ENCODE measurements around the gene PRR33. TPM values are rescaled to one million over a fixed set of nuclear protein-coding genes. Genes with fewer than 3 reads are reported as not detected.

Gene PRR33
- total and polyA plus RNA-seq, 10 of the 15 experiments (the other 5 are each of a cell fraction or from before 2014, with no cell fraction given) = 0.02 to 1.0 (median 0.38) TPM; not detected in 6

GRCh38 chr11:1908618-1909017, 16.9 kb upstream of the PRR33 start:
- ChIA-PET RAD21 (ENCODE audit: unreplicated experiment) (no interaction called here), SMC1A (ENCODE audit: uncharacterized antibody, unreplicated experiment) (no interaction called here), POLR2A (no interaction called here), CTCF (interaction anchor here (2.1 kb wide), 1 partner anchor 26 kb away, joined by 8 read pairs; no protein-coding TSS in a partner anchor)
- in situ Hi-C loops (cut with MboI) = no loop called here
- FAIRE-seq (no peak), ATAC-seq (no peak), DNase-seq (ENCODE audit: low read depth, low spot score) (no peak)
- Histone ChIP-seq H3K9me3 (replicated peaks; ENCODE audit: control insufficient read depth, insufficient read depth, low read length) (no peaks in the 10 kb centered on the region), H3K4me2 (ENCODE audit: control insufficient read depth, insufficient read depth) (no peak overlapping the region), H4K20me1 (ENCODE audit: control insufficient read depth, insufficient read depth) (no peaks in the 10 kb centered on the region), H3K36me3 (ENCODE audit: control insufficient read depth in 2 of 2, insufficient read depth in 2 of 2, low read length in 1 of 2) (no peaks in the 10 kb centered on the region), H2AFZ (ENCODE audit: control insufficient read depth, low read depth, low read length) (no peak overlapping the region), H3K4me3 (no peak overlapping the region), H3K79me2 (ENCODE audit: control insufficient read depth, insufficient read depth, low read length) (no peaks in the 10 kb centered on the region), H3K27me3 (replicated peaks in 1 of 2; ENCODE audit: control insufficient read depth in 2 of 2, insufficient read depth in 2 of 2, low read length in 1 of 2) (no peaks in the 10 kb centered on the region; a peak in 1 of 4 replicates), H3K27ac (ENCODE audit: control insufficient read depth, insufficient read depth) (no peak overlapping the region), H3K9ac (ENCODE audit: control insufficient read depth, insufficient read depth, low read length) (no peak overlapping the region), H3K4me1 (ENCODE audit: control insufficient read depth, insufficient read depth, low read length) (no peaks in the 10 kb centered on the region)
- intact Hi-C loops (cut with micrococcal nuclease; ENCODE audit: unreplicated experiment) = no loop called here
- no TSS peak for BruUV-seq (replicated peaks)
- WGBS (ENCODE audit: insufficient coverage, insufficient replicate concordance, low lambda C conversion rate, missing lambda C conversion rate) = 63% methylated on average over 9 of the region's 9 CpGs
- TF ChIP-seq MEF2B (IDR thresholded peaks at IDR 0.05; ENCODE audit: partially characterized antibody, poor library complexity, severe bottlenecking) (no peak), CBX3 (IDR thresholded peaks at IDR 0.05; ENCODE audit: borderline replicate concordance, low read depth) (no peak), ZBTB4 (CRISPR knock-in tag; IDR thresholded peaks at IDR 0.05) (no peak), E2F4 (IDR thresholded peaks at IDR 0.05; ENCODE audit: low read depth, low read length) (no peak), JUND (IDR thresholded peaks at IDR 0.05; ENCODE audit: low read depth, low read length) (no peak), CTCF (IDR thresholded peaks at IDR 0.05 in 2 of 3, conservative IDR thresholded peaks at IDR 0.05 in 1 of 3; ENCODE audit: control insufficient read depth in 2 of 3, extremely low read depth in 1 of 3, insufficient read depth in 1 of 3, low read depth in 3 of 3, low read length in 3 of 3) (no peak), FOXM1 (IDR thresholded peaks at IDR 0.05; ENCODE audit: low read depth, low read length) (no peak), RCOR1 (conservative IDR thresholded peaks at IDR 0.05; ENCODE audit: low read depth, low read length) (no peak), REST (IDR thresholded peaks at IDR 0.05; ENCODE audit: low read depth, low read length) (no peak)
